HG03066 (cell line): ENCODE results near the gene SLC39A3.

Experiments
- ATAC-seq: cut with Tn5 transposase; IDR thresholded peaks from one replicate; pipeline ENCODE4 v1.9.1; 2021; ENCODE audit warnings: low read depth; ENCODE audit not compliant: unreplicated experiment

SLC39A3 gene

GRCh38 chr19:2739602-2740313, at the start of gene SLC39A3:
SLC39A3 (minus strand) TSS chr19:2740017; CDS start chr19:2737257, 2,760 bp downstream.
- ATAC-seq, result peak; percentile 92

GRCh38 chr19:2788237-2788636, 48.4 kb upstream of the SLC39A3 start:
- ATAC-seq, result no peak

GRCh38 chr19:2787115-2787514, 47.3 kb upstream of the SLC39A3 start:
- ATAC-seq, result no peak

- ATAC-seq, result peak; percentile 51
Observed at GRCh38 chr19:2785244-2785997, 45.6 kb upstream of the SLC39A3 start, which contains the start of gene THOP1. THOP1 (plus strand) TSS chr19:2785503; CDS start chr19:2785663, 160 bp downstream.

GRCh38 chr19:2783781-2784145, 43.9 kb upstream of the SLC39A3 start:
- no peak for ATAC-seq

- ATAC-seq, result peak; percentile 82
Observed at GRCh38 chr19:2782936-2783780, 43.3 kb upstream of the SLC39A3 start, which contains the start of gene SGTA. SGTA (minus strand) TSS chr19:2783273; CDS start chr19:2769068, 14,205 bp downstream.

- ATAC-seq, result no peak
Observed at GRCh38 chr19:2782329-2782935, 42.6 kb upstream of the SLC39A3 start.

- no peak for ATAC-seq
Observed at GRCh38 chr19:2780284-2780683, 40.5 kb upstream of the SLC39A3 start.

GRCh38 chr19:2779121-2779740, 39.4 kb upstream of the SLC39A3 start:
- ATAC-seq, result no peak

DNA sequence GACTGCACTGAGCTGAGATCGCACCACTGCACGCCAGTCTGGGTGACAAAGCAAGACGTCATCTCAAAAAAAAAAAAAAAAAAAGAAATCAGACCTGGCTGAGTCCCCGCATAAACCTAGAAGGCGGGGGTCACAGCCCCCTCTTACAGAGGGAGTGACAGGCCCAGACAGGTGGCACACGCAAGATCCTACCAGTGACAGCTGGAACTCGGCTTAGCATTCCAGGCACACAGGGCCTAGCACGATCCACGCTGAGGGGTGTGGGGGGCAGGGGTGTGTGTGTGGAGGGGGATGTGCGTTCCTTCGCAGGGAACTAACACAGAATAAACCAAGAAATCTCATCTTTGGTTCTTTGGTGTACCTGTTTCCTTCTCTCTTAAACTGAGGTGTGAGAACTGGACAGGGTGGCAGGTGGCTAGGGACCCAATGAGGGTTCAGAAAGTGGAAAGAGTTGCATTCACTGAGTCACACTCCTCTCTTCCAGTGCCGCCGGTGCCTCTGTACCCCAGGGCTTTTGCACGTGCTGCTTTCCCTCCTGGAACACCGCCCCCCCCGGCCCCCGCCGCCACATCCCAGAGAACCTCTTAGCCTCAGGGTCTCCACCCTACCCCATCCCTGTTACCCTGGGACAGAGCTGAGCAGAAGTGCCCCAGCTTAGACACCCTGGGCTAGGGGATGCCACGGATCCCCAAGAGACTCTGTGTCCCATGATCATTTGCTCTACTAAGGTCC, 38.3 kb upstream of the SLC39A3 start:
- no peak for ATAC-seq

DNA sequence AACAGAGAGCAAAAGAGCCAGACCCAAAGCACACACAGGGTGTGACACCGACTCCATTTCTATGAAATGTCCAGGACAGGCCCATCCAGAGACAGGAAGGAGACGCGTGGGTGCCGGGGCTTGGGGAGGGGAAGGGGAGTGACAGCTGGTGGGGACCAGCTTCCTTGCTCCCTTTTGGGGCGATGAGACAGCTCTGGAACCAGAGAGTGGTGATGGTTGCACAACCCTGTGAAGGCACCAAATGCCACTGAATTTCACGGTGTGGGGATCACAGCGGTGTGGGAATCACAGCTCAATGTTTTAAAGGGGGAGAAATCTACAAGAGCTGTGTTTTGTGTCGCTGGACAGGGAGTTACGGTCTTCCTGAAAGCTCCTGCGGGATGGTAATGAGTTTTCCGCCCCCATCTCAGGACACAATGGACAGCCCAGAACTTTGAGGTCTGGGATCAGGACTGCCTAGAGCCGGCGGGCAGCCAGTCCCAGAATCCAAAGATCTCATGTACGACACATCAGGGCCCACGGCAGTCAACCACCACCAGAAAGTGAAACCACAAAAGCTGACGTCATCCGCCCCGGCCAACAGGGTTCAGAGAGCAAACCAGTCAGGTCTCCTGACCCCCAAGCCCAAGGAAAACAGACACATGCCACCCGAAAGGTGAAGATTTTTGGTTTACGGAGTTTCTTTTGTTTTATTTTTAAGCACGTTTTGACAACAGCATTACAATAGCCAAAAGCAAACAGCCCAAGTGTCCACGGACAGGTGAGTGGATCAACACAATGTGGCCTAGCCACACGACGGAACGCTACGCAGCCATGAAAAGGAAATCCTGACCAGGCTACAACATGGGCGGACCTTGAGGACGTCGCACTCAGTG, 36.0 kb upstream of the SLC39A3 start:
- ATAC-seq, result no peak

- no peak for ATAC-seq
Observed at GRCh38 chr19:2774953-2775555, 35.2 kb upstream of the SLC39A3 start.

GRCh38 chr19:2774083-2774679, 34.4 kb upstream of the SLC39A3 start:
- no peak for ATAC-seq

GRCh38 chr19:2771786-2772674, 32.2 kb upstream of the SLC39A3 start:
- ATAC-seq, result no peak

GRCh38 chr19:2770055-2771013, 30.5 kb upstream of the SLC39A3 start:
- ATAC-seq, result no peak

GRCh38 chr19:2769218-2769617, 29.4 kb upstream of the SLC39A3 start:
- no peak for ATAC-seq
